Ureter (tissue), 1 donor: Measurements from ENCODE around the gene DMAP1. TPM values are rescaled to one million over a fixed set of nuclear protein-coding genes. Genes with fewer than 3 reads are reported as not detected.

ENCODE experiments used
- DNase-seq: peaks from one replicate; pipeline ENCODE4 v3.0.0-alpha.2; 2020; ENCODE audit warnings: low spot score
- total RNA-seq: library from RNA; stranded (reverse); gene quantifications from one replicate; pipeline ENCODE4 v1.2.4, GENCODE V29; 2023
- donor health status: DM: yes; HTN: yes; CAD: no.

Gene DMAP1
- total RNA-seq, 1 donor from 2014 or later, result 47.6 TPM

DNA sequence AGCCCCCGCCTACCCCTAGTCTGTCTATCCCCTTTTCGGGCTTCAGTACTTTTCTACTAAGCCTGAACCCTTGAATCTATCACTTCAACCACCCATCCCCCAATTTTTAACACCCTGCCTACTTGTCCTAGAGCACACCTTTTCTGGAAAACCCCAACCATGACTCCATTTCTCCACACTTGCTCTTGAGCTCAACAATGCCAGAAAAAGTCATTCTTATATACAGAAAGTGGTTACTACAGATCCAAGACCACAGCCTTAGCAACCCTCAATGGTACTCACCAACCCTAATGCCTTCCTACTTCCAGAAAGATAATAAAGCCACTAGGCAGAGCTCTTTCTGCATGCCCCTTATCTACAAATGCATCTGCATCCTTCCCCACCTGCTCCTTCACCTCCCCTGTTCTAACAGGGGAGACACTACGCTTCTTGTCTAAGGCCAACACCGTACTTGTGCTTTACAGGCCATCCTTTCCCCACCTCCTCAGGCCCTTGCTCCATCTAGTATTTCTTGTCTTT, 41.2 kb downstream of the DMAP1 start:
- DNase-seq, result no peak

DNA sequence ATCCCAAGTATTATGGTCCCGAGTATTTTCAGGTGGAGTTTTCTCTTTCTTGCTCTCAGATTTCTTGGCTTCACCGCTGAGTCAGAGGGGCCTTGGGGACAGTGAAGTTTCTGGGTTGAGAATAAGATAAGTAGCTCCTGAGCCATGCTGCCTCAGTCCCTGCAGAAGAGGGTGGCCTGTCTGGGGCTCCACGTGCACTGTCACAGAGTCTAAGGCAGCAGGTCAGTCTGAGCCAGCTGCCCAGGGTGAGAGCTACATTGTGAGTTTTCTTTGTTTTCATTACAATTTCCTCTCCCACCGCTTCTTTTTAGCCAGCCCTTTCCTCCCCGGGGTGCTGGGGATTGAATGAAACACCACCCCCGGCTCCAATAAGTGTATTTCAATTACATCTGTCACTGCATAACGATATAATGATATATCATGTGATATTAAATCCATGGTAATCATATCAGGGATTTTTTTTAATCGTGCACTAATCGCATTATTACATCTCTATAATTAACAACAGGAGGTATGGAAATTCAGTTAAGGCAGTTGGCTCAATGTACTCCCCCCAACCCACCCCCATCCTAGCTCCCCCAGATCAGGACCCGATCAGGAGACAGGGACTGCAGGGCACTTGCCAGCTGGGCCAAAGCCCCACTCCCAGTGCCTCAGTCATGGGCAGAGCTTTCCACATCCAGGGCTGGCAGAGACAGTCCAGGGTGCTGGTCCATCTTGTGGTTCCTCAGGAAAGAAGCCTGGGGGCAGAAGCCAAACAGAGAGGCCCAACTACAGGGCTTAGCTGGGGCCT, 43.7 kb downstream of the DMAP1 start:
- no peak for DNase-seq

DNA sequence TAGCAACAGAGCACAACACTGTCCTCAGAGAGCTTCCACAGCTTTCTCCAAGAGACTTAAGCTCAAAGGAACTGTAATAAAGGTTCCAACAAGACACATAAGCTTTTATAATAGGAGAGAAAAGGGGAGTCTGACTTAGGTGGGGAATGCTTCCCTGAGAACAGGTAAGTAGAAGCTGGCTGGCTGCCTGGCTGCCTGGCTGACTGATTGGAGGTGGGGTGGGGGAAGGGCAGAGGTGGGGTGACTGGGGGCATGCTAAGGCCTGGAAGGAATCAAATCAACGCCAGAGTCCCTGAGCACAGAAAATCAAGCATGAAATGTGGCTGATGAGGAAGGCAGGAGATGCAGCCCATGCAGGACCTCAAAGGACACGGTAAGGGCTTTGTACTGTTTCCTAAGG, 45.8 kb downstream of the DMAP1 start:
- DNase-seq, result no peak

DNA sequence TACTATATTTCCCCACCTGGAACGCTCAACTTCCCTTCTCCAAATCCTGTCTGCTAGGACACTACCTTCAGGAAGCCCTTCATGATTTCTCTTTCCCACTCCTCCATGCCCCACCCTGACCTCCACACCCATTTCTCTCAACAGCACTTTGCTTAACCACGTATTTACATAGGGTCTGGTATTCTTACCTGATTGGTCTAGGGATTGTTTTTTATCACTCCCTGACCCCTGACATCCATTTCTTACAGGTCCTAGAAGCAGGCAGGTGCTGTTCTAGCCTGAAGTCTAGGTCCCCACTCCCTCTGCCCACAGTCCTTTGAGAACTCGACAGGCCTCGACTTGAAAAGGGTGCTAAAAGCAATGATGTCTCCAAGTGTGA, 47.5 kb downstream of the DMAP1 start:
- no peak for DNase-seq

DNA sequence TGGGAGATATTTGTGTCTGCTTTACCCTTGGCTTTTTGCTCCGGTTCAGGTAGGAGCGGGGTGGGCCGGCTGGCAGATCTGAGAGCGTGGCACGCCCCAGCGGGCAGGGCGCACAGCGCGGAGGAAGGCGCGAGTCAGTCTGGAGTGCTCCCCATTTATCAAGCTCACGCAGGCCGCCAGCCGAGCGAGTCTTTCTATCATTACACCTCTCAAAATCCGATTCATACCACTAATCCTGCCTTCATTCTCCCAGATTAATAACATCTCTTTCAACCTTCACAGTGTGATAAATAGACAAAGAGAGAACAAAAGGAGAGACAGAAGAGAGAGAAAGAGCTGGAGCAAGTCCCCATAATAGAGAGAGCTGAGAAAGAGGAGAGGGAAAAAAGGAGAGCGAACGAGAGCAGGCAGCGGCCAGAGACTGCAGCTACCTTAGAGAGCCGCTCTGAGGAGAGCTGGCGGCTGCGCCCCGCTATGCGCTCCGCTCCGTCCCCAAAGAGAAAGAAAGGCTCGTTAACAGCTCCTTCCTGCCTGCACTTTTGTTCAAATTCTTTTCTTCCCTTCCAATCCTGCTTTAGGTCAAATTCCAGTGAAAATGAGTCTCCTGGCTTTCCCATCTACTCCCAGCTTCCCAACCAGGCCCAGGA, 48.0 kb downstream of the DMAP1 start:
- DNase-seq, result no peak

DNA sequence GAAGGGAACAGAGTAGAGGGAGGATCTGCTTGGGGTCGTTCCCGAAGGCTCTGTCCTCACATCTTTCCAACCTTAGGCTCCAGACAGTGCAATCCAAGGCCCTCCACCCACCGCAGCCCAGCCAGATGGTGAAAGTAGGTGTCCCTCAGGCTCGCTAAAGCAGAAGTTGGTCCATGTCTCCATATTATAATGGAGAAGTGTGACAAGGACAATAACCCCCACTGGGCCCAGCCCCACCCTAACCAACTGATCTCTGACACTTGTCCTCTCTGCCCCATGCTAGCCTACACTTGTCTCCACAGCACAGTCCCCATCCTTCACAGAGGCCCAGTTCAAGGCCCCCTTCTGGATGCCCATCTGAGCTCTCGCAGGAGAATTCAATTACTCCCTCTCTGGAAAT, 48.7 kb downstream of the DMAP1 start:
- DNase-seq, result no peak

DNA sequence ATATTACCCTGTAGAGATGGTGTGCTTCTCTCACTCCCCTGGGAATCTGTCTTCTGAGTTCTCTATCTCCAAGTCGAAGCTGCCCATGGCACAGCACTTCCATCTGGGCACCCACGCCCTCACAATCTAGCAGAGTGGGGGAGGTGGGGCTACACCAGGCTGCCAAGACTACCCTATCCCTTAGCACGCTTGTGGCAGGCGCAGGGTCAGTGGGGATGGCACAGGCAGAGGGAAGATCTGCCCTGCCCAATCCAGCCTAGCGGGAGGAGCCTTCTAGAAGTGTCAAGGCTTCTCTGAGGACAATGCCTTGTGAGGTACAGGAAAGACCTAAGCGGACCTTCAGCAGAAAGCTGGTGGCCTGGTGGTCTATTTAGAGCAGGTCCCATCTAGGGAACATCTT, 49.1 kb downstream of the DMAP1 start:
- DNase-seq, result no peak

DNA sequence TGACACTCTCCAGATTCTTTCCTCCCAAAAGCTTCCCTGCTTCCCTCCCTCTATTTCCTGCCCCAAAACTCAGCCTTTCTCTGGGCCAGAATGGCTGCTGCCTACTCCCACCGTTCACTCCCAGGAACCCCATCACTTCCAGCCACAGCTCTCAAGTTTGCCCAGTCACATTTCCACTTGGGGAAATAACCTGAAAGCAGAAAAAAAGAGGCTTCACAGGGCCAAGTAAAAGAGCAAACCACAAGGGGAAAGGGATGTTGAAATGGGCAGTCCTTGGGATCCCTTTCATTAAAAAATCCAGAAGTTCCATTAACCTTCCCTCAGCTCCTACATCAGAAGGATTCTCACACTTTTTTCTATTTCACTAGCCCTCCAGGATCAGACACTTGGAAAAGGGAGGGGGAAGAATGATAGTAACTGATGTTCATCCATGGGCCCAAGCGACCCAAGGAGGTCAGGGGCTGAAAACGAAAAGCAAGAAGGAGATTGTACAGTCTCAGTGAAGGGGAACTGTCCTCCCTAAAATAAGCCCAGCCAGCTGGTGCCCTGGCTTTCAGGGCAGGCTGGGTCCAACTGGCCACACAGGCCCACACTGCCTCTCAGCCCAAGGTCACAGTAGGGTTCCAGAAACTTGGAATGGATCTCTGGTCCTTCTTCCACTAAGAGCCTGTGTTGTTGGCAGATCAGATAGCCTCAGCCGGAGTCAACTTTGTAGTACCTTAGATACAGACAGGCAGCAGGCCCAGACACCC, 49.7 kb downstream of the DMAP1 start:
- no peak for DNase-seq

DNA sequence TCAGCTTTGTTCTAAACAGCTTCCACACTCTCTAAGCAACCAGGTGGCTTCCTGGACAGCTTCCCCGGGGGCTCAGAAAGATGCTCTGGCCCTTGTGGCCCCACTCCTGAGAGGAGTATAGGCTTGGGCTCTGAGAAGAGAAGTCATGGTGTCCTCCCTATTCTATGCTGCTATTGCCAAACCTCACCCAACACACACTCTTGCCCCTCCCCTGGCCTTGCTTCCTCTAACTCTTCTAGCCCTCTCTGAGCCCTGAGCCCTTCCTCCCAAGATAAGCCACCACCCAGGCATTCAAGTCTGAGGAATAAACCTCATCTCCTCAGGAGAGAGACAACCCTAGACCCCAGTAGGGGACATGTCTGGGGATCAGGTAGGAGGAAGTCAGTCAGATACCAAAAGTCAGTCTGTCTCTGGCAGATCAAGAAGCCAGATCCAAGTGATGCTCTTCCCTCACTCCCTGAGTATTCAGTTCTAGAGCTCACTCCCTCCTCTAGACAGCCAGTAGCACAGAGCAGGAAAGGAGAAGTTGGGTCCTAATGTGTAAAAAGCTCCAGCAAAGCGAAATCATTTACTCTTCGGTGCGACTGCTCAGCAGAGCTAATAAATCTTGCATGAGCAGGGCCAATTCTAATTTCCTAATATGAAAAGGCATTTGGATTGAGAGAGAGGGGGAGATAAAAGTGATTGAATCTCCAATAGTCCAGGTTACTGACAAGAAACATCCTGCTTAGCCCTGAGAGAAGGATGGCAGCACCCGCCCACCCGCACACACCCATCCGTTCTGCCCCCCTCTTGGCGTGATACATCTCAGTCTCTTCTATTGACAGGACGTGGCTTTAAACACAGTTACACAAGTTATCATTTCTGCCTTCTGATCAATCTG, 50.5 kb downstream of the DMAP1 start:
- no peak for DNase-seq

DNA sequence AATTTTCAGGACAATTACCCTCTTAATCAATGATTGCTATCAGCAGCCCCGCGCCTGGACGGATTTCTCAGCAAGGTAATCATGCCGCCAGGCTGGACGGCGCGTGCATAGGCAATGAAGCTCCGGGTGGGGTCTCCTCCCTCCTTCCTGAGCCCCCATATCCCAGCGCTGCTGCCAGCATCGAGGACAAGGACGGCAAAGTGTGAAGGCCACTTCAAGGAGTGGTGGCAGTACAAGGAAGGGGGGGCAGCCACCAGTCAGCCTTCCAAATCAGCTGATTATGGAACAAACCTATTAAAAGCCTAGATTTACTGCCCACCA, 51.1 kb downstream of the DMAP1 start:
- DNase-seq, result no peak

DNA sequence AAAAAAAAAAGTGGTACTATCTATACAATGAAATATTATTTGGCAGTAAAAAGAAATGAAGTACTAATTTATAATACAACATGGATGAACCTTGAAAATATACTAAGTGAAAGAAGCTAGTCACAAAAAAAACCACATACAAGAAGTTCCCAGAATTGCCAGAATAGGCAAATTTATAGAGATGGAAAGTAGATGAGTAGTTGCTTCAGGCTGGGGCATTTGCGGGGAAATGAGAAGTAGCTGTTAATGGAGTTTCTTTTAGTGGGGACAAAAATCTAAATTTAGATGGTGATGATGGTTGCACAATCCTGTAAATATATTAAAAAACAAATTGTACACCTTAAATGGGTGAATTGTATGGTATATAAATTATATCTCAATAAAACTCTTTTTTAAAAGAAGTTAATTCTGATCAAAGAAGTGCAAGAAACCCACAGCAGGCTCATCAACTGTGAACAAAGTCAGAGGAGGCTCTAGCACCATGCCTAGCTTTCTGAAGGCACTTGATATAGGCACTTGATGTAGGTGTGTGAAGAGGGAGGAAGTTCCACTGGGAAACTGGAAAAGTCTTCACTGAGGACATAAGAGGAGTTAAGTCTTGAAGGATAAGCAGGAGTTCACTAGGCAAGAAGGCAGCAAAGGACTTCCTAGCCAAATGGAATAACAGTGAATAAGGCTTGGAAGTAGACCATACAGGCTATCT, 52.5 kb downstream of the DMAP1 start:
- no peak for DNase-seq

DNA sequence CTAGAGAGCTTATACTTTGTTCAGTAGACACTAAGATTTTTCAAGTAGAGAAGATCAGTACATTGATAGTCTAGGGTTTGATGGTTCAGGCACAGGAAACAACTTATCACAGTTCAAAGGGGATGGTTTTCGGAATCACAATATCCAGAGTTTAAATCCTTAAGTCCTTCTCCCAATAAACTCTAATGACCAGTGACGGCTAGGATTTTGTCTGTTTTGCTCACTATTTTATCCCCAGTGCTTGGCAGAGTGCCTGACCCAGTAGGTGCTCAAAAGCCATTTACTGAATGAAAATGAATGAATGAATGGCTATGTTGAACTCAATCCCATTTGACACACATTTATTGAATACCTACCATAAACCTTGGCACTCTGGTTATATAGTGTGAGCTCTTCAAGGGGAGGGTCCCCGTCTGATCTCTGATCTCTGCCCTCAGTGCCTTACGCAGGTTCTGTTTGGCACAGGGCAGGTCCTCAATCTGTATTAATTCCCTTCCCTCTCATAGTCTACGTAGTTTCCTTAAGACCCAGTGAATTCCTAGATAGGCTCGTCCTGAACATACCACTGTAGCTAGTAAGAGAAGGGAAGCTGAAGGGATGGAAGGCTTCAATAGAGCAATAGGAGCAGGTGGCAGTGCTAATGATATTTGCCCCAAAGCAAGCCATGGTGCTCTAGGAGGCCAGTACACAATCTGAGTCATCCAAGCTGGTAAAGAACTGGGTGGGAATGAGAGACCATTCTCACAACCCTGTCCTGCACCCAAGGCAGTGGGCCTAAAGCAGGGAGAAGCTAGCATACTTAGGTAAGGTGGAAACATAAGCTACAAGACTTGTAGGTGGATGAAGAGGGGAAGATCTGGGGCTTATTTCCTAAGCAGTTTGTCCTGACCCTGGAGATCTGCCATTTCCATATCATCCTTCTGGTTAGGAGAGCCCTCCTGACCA, 53.4 kb downstream of the DMAP1 start:
- DNase-seq, result no peak

DNA sequence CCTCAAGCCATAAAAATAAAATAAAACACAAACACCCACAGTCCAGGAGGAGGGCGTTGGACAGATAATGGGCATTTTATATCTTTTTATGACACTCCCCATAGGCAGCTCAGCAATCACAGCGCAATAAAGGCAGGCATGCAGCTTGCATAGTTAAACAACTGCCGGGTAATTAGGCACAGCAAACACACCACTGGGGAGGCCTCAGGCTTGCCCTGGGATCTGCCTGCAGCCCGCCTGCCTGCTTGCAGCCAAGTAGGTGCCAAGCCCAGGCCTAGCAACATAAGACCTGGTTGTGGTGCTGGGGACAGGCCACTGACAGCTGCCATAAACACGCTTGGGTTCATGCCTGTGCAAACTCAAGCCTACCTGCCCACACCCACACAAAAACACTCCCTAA, 54.2 kb downstream of the DMAP1 start:
- DNase-seq, result no peak

DNA sequence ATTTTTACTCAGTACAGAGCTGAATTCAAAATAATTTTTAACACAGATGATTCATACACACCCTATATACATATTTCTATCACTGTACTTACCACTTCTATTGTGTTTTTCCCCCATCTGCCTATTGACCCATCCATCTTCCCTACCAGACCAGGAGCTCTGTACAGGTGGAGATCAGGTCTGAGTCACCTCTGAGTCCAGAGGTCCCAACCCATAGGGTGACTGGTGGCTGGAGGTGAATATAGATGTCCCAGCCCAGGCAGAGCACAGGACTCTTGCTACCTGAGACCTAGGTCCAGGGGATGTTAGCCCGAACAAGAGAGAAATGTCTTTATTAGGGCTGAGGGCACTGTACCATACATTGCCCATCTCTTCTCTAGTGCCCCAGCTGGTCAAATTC, 54.8 kb downstream of the DMAP1 start:
- no peak for DNase-seq

Other genes with a start within 250 kb of the DMAP1 start
- gene DPH2, start 243.5 kb upstream of the DMAP1 start, total RNA-seq, result 32.2 TPM
- 98.3 TPM for gene ATP6V0B, start 238.5 kb upstream of the DMAP1 start, total RNA-seq
- gene B4GALT2, start 234.3 kb upstream of the DMAP1 start, total RNA-seq, result 39.7 TPM
- gene CCDC24, start 221.9 kb upstream of the DMAP1 start, total RNA-seq, result 22.6 TPM
- 38.3 TPM for gene SLC6A9, start 182.0 kb upstream of the DMAP1 start, total RNA-seq
- not detected for gene KLF17, start 94.7 kb upstream of the DMAP1 start, total RNA-seq
- not detected for gene KLF18, start 71.8 kb upstream of the DMAP1 start, total RNA-seq
- gene ERI3, start 141.8 kb downstream of the DMAP1 start, total RNA-seq, result 60.9 TPM
- gene RNF220, start 191.8 kb downstream of the DMAP1 start, total RNA-seq, result 62.2 TPM